ENCODE data around the gene AMPD3.

AMPD3 gene

DNA sequence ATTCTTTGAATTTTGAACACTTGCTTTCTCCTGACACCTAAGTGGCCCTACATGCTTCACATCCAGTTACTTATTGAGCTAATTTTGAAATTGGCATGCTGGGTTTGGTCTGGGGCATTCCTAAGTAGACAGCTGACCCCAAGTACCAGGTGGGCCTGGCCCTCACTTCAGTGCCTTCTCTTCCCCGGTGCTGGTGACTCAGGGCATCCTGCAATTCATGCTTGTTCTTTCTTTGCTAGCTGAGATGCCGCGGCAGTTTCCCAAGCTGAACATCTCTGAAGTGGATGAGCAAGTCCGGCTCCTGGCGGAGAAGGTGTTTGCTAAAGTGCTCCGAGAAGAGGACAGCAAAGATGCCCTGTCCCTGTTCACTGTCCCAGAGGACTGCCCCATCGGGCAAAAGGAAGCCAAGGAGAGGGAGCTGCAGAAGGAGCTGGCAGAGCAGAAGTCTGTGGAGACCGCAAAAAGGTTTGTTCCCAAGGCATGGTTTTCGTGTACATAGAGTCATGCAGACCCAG is 6.3 kb downstream of the AMPD3 start:
- DNase-seq (ENCODE audit: low read depth): no peak

DNA sequence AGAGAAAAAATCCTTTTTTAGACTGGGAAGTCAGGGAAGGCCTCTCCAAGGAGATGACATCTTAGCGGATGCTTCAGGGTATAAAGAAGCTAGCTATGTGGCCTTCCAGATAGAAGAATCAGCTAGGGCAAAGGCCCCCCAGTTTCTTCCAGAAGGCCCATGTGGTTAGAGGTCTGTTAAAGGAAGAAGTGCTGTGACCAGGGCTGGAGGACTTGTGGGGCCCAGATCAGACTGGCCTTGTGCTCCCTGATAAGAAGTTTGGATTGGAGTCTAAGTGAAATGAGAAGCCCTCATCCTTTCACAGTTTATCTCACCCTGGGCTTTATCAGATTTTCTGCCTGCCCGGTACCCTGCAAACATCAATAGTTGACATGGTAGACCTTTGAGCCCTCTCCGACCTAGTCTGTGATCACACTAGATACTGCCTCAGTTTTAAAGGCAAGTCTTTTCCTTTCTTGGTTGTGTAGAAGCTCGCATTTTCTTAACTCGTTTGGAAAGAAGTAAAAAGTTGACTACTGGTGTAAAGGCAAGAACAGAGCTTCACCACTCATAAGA is 7.8 kb downstream of the AMPD3 start:
- no peak for DNase-seq (ENCODE audit: low read depth)

DNA sequence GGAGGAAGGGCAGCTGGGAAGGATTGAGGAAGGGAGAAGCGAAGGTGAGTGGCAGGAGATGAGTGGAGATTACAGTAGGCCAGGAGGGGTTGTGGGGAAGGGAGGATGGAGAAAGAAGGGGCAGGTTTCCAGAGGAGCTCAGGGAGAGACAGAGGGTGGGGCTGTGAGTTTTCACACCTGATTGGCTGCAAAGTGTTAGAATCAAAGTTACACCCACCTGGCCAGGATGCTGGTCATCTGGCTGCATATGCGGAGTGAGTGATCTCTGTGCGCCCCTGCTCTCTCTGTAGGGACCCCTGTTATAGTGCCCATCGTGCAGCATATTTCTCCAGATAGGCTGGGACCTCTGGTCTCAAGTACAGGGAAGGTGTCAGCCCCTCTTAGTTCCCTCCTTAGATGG is 18.3 kb downstream of the AMPD3 start:
- no peak for DNase-seq (ENCODE audit: low read depth)

DNA sequence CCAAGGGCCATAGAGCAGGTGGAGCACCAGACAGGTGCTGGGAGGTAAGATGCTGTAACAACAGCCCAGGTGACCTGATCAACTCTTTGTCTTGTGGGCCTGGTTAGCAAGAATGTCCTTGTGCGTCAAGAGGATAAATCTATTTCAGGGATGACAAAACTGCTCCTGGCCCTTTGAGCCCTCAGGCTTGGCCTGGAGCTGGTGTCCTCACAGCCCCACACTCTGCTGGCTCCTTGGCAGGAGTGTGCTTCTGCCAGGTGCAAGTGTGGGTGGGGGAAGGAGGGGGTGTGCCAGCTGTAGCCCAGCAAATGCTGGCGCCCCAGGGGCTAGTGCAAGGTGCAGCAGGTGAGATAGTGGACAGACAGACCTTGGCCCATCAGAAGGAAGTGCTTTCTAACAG is 19.5 kb downstream of the AMPD3 start:
- no peak for DNase-seq (ENCODE audit: low read depth)

DNA sequence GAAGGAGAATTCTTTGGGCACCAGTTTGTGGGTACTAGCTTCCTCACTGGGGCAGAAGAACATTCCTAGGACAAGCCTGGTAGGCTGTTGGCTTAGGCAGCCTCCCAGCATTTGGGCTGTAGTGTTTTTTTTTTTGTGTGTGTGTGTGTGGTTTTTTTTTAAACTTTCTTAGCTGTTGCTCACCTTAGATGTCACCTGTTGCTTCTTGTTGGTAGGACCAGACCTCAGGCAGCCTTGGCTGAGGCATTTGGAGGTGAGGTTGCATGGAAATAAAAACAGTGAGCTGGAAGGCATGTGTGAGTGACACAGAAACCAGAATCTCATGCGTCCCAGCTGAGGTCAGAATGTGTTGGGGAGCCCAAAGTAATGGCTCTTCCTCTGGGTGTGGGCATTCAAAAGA is 21.3 kb downstream of the AMPD3 start:
- no peak for DNase-seq (ENCODE audit: low read depth)

DNA sequence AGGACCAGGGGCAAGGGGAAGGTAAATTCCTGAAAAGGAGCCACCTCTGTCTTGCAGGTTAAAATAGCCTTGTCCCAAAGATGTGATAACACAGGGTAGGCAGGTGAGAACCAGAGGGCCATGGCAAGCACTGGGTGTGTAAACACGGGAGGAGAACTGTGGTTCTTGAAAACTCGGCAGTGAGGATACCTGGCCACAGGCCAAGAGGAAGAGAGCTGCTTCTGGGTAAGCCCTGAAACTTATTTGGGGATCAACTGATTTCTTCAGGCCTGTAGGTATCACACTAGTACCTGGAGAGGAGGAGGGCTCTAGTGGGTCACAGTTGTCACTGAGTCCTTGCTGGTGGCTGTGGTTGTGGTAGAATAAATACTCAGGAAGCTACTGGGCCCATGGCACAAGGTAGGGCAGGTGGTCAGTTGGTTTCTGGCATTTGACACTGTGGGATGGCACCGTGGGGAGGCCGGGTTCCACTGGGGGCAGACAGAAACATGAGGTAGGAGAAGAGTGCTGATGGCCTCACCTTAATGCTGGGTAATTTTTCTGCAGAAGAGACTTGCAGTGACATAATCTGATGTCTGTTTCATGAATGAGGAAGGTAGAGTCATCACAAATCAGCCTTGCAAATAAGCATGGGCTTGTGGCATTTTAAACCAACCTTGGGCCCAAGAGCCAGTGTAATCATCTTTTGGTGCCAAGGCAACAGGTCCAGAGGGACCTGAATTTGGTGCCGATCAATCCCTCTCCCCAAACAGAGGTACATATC is 22.0 kb downstream of the AMPD3 start:
- no peak for DNase-seq (ENCODE audit: low read depth)

DNA sequence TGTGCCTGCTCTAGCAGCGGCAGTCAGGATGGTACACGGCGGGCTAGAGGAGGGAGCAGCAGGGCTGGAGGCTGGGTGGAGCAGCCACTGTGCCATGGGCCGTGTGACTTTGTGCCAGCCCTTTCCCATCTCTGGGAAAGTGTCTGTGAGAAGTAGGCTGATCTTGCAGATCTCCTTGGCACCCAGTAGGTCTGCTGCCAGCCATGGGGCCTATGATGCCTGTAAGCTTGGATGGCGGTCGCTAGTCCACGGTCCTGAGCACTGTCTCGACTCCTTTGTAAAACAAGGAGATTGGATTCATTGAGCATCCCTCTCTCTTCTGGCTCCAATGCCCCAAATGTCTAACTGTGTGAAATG is 22.6 kb downstream of the AMPD3 start:
- DNase-seq (ENCODE audit: low read depth): no peak

DNA sequence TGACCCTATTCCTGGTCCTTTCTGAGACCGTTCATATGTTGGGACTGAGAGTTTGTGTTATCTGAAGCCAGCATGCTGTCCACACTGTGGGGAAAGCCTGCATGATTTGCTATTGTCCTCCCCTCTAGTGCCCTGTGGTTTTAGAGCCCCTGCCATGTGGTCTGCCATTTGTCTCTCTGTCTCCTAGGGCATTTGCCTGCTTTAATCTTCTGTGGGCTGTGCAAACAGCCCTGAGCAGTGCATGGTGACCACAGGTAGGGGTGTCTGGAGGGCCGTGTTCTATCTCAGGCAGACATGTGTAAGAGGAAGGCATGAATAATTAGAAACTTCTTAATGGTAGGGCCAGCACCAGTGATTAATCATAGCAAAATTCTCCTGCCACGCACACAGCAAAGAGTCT is 23.0 kb downstream of the AMPD3 start:
- no peak for DNase-seq (ENCODE audit: low read depth)

DNA sequence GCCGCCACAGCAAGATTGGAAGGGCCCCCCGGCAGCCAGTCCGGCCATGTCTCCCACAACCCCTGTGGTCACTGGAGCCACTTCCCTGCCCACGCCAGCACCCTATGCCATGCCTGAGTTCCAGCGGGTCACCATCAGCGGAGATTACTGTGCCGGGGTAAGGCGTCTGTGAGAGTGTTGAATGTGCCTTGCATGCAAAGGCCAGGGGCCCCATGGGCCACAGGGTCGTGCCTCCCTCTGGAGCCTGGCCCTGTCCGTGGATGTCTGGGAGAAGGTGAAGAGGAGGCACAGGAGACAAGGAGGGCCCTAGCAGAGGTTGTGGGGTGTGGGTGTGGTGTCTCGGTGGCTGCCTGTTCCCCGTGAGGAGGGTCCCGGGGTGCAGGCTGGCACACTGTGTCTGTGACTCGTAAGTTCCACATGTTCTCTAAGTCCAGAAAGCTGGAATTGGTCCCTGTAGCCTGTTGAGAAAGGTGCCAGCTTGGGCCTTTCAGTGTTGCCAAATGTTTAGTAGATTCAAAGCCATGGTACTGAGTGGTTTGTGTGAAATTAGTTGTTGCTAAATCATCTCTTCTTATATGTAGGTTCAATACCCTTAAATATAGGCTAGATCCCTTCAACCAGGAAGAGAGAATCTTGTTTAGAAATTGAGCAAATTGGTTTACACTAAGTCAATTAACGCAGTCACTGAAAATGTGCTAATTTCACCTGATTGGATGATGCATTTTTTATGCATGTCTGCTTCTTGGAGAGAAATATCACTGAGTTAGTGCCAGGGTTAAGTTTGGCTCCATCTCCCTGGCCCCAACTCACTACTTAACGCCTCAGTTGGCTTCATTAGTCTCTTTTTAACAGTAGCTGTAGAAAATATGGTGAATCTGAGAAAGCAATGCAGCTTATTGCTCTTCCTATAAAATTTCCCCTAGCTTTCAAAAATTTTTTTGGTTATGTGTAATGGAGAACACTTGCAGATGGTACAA is 23.8 kb downstream of the AMPD3 start:
- no peak for DNase-seq (ENCODE audit: low read depth)

DNA sequence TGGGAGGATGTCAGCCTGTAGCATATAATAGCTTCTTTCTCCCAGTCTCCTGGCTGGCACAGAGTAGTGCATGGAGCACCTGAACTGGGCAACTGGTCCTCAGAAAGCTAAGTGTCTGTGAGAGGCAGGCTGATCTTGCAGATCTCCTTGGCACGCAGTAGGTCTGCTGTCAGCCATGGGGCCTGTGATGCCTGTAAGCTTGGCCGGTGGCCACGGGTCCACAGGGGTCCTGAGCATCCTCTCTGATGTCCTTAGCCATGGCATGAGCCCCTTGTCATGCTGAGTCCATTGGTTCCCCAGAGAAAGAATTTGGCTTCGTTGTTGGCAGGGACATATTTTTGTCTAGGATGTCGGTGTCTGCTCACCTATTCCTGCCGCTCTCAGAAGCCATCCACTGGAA is 25.0 kb downstream of the AMPD3 start:
- no peak for DNase-seq (ENCODE audit: low read depth)

DNA sequence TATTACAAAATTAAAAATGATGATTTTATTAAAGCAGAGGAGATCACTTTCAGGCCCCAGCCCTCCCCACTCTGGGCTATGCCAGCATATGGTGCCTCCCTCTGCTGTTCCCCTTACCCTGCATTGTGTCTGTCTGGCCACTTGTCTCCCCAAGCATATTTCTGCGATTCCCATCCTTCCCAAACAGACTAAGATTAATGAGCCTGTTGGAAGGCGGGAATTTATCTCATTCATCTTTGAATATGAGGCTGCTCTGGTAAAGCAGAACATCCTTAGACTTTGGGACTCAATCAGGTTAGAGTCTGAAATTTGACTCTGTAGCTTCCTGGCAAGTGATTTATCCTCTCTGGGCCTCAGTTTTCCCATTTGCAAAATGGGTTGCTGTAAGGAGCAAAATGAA is 25.7 kb downstream of the AMPD3 start:
- DNase-seq (ENCODE audit: low read depth): no peak

DNA sequence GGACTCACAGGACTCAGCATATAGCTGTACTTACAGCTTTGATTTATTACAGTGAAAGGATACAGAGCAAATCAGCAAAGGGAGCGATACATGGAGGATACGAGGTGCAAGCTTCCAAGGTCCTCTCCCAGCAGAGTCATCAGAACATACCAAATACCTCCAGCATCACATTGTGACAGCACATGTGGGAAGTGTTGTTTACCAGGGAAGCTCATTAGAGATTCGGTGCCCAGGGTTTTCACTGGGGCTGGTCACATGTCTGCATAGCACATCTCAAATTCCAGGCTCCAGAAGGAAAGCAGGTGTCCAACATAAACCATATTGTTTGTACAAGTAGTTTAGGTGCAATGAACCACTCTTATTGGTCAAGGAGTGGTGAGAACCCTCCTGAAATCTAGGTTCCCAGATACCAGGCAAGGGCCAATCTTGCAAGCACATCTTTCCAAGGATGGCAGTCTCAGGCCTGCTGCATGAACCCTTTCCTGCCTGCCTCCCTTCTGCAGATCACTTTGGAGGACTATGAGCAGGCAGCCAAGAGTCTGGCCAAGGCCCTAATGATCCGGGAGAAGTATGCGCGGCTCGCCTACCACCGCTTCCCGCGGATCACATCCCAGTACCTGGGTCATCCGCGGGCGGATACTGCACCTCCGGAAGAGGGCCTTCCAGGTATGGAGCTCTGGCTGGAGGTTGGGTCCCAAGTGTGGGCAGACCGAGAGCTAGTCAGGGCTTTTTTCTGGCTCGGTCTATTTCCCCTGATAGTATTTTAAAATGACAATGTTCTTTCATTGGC is 26.7 kb downstream of the AMPD3 start:
- DNase-seq (ENCODE audit: low read depth): no peak

DNA sequence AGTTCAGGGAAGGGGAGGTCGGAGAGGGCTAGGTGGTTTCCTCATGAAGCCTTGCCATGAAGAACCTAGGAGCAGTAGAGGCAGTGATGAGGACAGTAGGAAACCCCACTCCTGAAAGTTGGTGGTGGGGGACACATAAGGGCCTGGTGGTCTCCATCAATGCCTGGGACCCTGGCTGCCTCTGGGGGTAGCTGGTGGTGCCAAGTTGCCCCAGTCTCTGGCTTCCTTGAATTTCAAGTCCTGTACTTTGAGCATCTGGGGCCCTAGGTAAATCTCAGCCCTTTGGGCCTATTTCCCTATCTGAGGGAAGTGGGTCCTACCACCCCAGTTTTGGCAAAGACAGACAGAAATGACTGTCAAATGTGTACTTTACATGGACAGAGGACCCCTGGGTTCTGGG is 28.1 kb downstream of the AMPD3 start:
- no peak for DNase-seq (ENCODE audit: low read depth)

DNA sequence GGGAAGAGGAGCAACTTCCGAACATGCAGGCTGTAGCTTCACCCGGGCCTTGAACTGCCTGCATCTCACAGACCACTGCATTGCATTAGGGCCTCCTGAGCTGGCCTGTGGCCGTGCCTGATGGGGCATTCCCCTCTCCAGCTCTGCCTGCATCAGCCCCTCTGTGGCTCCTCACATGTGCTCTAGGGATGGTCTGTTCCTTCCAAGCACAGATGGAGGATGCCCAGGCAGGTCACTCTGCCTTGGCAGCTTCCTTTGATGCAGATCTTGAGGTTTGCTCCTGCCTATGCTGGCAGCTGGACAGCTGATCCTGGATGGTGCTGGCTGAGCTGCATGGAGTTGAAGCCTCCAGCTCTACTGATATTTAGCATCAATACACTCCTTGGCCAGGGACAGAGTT is 28.5 kb downstream of the AMPD3 start:
- DNase-seq (ENCODE audit: low read depth): no peak

DNA sequence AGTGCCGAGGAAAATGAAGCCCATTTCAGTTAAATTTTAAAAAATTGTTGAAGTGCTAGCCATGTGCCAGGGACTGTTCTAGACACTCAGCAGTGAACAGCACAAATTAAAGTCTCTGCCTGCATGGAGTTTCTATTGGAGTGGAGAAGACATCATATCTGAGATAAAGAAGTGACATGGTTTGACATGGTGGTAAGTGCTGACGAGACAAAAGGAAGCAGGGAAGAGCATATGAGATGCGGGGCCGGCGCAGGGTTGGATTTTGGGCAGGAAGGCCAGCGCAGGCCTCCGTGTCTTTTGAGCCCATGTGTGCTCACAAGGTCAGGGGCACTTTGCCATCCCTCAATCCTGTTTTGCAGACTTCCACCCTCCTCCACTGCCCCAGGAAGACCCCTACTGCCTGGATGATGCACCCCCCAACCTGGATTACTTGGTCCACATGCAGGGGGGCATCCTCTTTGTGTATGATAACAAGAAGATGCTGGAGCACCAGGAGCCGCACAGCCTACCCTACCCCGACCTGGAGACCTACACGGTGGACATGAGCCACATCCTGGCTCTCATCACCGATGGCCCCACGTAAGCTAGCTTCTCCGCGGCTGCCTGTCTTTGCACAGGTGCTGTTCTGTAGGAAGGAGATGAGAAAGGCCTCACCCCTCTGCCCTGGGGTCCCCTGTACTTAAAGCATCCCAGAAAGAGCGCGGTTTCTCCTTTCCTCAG is 29.6 kb downstream of the AMPD3 start:
- DNase-seq (ENCODE audit: low read depth): no peak

DNA sequence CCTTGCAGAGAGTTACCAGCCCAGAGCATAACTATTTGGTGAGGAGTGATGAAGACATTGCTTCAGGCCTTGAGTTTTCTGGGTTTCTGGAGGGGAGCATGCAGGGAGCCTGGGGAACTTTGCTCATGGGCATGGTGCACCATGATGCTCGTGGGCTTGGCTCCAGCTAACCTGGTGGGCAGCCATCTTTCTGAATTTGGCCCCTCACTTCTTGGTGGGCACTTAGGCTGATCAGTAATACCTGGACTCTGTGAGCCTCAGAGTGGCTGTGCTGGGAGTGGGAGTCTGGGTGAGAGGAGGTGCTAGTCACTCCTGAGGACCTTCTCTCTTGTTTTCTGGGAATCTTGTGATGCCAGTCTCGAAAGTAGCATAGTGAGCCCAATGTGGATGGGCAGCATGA is 30.6 kb downstream of the AMPD3 start:
- no peak for DNase-seq (ENCODE audit: low read depth)

DNA sequence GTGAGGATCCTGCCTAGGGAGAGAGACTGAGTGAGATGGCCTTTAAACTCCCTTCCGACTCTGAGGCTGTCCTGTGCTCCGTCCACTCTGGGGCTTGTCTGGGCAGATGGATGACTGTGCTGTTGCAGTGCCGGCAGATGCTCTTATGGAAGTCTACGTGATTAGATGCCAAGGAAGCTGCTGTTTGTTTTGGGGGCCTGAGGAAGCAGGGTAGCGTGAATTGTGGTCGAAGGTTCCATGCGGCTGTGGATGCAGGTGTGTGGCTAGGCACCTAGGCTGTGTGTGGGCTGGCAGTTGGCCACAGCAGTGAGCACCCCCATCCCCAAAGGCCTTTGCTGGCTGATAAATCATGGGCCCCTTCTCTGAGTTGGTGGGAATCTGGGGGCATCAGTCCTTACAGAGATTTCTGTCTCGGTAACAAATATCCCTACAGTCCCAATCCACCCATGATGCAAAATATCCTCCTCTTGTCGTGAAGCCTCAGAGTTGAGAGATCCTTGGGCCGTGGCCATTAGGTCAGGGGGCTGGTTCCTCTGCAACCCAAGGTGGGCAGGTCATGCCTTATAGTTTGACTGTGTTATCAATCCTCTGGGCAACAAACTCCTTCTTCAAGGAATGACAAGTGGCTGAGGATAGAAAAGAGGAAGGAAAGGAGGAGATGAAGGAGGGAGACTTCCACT is 31.2 kb downstream of the AMPD3 start:
- no peak for DNase-seq (ENCODE audit: low read depth)

DNA sequence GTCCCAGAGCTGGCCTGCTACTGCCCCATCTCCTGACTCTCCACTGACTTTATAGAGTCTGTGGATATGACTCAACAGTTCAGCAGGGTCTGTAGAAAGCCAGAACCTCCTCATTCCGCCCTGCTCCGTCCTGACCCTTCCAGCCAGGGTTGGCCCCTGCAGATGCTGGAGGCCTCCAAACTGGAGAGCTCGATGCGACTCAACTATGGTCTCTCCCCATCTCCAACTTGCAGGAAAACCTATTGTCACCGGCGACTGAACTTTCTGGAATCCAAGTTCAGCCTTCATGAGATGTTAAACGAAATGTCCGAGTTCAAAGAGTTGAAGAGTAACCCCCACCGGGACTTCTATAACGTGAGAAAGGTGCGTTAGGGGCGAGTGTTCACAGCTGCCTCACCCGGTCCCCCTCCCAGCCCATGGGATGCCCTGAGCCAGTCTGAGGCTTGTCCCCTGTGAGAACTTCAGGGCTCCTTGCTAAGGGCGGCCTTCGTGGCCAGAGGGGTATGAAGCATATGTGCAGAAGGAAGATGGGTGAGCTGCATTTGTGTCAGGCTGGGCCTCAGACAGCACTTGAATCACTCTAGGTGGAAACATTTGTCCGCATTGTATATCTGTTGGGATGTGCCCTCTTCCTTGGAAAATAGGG is 32.1 kb downstream of the AMPD3 start:
- DNase-seq (ENCODE audit: low read depth): no peak

DNA sequence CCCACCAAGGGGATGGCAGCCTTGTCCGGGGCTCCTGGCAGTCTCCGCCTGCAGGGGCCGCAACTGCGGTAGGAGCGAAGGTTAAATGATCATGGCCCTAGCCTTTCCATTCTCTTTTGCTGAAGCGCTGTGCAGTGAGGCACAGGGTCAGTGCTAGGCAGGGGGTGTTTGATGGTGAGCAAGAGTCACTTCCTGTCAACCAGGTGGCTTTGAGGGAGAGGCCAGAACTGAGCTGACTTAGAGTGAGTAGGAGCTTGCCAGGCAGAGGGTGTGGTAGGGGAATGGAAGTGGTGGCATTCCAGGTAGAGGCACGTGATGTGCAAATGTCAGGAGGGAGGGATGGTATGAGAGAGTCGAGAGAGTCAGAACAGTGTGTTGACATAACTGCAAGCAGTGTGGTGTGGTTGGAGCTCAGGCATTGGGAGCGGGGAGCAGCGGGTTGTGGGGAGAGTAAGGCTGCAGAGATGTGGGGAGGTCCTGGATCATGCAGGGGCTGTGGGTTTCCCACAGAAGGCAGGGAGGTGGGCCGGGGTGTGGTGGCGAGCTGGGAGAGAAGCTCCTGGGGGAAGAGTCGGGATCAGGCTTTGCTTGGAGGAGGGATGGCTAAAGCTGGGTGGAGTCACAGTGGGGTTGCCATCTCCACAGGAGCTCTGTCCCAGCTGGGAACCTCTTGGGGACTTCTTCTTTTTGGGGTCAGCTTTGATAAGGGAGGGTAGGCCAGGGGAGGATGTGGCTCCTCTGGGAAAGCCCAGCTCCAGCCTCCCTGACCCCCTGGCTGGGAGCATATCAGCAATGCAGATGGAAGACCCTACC is 33.3 kb downstream of the AMPD3 start:
- DNase-seq (ENCODE audit: low read depth): no peak

Measured in T-helper 22 cell (primary cell).